ENCODE data around the gene HTD2.

The HTD2 gene

DNA sequence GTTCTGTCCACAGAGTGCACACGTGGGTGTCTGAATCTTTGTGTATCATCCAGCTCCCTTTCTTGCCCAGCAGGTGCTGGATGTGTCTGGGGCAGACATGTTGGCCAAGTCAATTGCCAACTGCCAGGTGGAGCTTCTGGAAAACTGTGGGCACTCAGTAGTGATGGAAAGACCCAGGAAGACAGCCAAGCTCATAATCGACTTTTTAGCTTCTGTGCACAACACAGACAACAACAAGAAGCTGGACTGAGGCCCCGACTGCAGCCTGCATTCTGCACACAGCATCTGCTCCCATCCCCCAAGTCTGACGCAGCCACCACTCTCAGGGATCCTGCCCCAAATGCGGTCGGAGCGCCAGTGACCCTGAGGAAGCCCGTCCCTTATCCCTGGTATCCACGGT, 12.8 kb upstream of the HTD2 start:
- DNase-seq, result no peak

DNA sequence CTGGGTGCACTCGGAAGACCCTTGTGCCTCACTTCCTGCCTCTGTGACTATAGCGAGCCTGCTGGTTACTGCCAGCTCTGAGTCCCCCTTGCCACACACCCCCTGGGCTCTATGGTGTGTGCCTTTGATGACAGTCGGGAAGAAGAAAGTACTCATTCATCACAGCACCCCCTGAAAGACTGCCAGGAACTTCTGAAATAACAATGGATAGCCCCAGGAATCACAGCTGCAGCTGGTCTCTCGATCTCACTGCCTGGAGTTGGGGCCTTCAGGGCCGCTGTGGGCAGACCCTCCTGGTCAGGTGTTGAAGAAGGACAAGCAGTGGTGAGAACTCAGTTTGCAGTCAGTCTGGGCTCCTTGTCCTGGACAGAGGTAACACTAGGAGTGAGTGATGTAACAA, 10.1 kb upstream of the HTD2 start:
- DNase-seq, result no peak

DNA sequence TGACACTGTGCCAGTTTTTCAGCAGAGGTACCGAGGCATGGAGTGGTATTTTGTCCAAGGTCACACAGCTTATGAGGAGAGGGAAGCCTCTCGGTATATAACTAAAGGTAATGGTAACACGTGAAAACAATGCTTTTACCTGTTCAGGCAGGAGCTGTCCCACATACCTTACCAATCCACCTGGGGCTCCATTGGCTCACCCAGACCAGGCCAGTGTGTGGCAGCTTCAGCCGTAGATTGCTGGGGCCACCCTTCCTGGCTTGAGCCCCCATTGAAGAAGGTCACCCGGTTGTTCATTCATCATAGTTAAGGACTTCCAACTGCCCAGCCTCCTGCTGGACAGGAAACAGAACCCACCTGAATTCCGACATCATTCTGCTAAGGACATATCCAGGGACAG, 9.5 kb upstream of the HTD2 start:
- no peak for DNase-seq

DNA sequence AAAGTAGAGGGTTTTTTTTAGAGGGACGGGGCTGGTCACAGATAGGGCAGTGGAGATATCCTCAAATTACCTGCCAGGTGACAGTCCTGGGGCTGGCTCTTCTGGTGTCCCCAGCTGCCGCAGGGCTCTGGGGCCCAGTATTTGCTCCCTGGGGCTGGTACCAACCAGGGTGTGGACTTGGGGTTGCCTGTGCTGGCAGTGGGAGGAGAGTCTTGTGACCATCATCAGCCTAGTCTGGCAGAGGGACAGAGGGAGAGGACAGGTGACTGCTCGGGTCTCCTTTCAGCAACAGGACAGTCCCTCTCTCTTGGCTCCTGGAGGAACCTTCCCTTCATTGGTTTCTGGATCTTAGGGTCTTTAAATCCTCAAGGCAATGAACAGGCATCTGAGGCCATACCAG, 8.1 kb upstream of the HTD2 start:
- DNase-seq, result no peak

DNA sequence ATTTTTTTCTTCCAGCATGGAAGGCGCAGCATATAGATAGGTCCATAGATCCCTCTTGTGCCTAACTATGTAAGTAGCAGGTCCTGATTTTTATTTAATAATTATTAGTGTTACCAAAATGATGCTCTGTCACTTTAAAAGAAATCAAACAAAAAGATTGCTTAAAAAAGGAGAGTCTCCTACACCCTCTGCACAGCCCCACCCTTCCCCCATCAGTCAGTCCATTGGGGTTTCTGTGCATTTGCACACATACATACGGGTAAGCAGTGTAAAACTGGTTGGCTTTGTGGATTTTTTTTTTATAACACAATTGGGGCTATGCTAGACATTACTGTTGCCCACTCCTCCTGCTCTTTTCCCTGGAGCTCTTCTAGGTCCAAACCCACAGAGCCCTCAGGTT, 7.2 kb upstream of the HTD2 start:
- DNase-seq, result no peak

DNA sequence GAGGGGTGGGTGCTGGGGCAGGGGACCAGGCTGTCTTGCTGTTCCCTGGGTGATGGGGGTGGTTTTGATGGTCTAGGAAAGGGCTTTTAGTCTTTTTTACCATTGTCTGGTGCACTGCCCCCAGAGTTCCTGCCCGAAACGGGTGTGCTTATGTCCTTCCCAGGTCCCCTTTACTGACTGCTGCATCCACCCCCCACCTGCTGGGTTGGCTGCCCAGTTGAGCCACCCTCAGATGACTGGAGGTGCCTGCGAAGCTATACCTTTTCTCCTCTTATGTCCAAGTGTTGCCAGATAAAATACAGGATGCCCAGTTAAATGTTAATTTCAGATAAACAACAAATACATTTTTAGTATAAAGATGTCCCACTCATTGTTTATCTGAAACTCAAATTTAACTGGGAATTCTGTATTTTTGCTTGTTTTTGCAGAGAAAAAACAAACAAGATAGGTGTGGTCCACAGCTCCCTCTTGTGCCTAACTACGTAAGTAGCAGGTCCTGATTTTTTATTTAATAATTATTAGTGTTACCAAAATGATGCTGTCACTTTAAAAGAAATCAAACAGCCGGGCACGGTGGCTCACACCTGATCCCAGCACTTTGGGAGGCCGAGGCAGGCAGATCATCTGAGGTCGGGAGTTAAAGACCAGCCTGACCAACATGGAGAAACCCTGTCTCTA, 6.3 kb upstream of the HTD2 start:
- peak; percentile 76 for DNase-seq

DNA sequence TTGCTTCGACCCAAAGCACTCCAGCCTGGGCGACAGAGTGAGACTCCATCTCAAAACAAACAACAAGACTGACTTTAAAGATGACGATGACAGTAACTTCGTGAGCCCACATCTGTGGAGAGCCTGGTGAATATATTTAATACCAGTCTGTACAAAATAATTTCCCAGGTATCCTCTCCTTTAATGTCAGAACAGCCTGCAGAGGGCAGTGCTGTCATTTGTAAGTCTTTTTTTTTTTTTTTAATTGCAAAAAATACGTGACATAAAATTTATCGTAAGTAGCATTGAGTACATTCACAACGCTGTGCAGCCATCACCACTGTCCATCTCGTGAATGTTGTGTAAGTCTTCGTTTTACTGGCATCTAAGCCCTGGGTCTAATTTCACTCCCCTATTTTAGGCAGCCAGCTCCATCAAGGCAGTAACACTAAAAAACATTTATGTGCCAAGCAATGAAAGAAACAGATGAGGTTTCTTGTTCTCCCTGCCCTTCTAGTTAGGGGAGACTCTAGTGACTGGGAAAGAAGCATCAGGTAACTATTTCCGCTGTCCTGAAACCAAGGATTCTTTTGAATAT, 1.4 kb downstream of the HTD2 start:
- peak; percentile 59 for DNase-seq

DNA sequence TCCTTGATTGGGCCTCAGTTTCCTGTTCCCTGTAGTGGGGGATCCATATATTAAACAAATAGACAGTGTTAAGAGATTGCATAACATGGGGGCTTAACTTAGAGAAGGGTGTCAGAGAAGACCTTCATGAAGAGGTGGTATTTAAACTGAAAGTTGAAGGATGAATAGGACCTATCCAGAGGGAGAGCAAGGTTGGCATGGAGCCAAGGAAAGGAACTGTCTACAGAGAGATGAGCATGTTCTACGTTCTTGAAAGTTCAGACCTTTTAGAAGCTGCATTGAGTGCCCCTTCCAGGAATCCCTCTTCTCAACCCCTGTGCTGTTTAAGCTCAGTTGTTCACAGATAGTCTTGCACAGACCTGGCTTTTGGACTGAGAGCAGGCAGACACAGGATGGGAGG, 2.4 kb downstream of the HTD2 start:
- DNase-seq, result no peak

DNA sequence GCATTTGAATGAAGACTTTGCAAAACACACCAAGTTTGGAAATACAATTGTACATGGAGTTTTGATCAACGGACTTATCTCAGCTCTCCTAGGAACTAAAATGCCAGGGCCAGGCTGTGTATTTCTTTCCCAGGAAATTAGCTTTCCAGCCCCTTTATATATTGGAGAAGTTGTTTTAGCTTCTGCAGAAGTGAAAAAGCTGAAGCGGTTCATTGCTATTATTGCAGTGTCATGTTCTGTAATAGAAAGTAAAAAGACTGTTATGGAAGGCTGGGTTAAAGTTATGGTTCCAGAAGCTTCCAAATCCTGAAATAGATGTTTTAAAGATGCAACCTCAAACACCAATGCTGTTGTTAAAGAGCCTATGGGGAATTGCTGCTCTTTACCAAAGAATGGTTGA, 11.5 kb downstream of the HTD2 start:
- no peak for DNase-seq

DNA sequence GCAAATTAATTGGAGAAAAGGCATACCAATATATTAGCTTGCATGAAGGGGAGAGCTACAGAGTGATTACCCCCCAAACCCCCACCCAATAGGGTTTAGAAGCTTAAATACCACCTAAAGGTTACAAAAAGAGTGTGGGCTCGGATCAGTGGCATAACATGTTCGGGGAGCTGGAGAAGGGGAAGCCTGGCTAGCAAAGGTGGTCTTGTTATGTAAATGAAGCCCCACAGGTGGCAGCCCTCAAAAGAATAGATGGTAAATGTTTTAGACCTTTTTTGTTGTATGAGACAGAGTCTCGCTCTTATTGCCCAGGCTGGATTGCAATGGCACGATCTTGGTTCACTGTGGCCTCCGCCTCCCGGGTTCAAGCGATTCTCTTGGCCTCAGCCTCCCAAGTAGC, 15.5 kb downstream of the HTD2 start:
- no peak for DNase-seq

DNA sequence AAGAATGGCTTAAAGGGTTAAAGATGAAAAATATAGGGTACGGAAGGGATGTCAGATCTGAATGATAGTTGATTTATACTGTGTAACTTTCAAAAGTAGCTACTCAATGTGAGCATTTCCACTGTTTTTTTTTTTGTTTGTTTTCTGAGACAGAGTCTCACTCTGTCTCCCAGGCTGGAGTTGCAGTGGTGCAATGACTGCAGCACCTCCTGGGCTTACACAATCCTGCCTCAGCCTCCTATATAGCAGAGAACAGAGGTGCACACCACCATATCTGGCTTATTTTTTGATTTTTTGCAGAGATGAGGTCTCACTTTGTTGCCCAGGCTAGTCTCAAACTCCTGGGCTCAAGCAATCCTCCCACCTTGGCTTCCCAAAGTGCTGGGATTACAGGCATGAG, 16.5 kb downstream of the HTD2 start:
- no peak for DNase-seq

DNA sequence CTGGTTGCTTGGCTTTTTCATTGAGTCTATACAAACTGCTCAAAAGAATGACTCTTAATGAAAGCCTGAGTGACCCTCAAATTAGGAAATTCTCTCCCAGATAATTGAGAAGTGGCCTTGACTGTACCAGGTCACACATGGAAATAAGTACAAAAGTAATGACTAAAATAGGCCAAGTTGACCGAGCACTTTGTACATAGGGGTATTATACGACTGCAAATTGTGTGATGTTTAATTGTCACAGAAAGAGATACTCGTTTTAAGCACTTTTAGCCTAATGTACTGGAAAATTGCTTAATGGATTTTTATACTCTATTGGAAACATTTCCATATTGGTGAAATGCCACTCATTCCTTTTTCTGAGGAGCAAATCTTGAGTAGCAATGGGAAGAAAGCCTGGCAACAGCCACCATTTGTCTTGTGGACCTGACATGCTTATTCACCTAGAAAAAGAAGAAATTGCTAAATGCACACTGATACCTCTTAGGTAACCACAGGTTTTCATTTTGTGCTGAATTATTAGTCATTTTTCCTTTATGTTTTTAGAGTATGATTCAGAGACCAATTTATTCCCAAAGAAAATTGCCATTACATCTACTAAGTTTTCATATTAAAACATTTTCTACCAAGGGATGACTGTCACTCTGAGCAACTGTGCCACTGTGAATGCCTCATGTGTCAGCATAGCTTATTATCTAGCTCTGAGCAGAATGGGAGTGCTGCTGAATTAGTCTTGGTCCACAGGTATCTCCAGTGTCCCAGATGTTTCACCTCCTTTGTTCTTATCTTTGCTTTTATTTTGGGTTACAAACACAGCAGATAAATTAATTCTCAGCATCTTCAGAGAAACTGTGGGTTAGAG, 17.4 kb downstream of the HTD2 start:
- no peak for DNase-seq

DNA sequence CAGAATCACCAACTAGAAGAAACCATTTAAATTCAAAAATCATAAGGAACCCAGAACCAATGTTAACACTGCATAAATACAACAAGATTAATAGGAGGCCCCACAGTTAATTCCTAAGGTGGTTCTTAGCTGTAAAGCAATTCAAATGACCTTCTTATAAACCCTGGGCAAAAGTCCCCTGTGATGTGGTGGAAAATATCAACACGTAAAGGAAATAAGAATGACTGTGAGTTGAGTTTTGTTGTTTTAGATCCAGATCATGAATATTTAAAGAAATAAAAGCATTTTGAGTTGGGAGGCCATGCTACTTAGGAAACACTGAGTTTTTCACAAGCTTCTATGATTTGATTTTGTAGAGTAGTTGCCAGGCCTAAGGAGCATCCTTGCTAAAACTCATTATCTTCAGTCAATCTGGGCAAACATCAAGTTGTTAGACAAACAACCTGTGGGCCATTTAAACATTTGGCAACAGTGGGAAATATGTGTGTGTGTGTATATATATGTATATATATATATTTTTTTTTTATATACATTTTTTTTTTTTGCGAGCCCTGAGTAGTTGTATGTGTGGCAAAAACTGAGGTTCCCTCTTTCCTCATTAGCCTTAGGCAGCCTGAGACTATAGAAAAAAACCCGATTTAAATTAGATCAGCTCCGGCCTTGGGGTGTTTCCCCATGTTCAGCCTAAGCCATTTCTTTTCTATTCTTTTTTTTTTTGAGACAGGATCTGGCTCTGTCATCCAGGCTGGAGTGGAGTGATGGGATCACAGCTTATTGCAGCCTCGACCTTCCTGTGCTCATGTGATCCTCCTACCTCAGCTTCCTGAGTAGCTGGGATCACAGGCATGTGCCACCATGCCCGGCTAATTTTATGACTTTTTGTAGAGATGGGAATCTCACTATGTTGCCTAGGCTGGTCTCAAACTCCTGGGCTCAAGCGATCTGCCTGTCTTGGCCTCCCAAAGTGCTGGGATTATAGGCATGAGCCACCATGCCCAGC, 18.4 kb downstream of the HTD2 start:
- no peak for DNase-seq

DNA sequence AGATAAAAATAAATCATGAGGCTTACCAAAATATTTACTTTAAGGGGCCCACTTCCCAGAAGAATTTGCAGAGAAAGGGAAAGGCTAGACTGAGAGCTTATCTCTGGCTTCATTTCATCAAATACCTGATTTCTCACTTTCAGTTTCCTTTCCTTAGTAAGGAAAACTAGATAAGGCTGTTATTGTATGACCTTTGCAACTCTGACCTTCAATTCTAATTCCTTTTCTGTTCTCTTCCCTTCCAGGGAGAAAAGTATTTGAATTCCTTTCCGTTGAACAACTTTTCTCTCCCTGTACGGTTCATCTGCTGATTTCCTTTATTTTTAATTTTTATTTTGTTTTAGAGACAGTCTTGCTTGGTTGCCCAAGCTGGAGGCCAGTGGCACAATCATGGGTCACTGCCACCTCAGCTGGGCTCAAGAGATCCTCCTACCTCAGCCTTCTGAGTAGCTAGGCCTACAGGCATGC, 19.2 kb downstream of the HTD2 start:
- DNase-seq, result no peak

DNA sequence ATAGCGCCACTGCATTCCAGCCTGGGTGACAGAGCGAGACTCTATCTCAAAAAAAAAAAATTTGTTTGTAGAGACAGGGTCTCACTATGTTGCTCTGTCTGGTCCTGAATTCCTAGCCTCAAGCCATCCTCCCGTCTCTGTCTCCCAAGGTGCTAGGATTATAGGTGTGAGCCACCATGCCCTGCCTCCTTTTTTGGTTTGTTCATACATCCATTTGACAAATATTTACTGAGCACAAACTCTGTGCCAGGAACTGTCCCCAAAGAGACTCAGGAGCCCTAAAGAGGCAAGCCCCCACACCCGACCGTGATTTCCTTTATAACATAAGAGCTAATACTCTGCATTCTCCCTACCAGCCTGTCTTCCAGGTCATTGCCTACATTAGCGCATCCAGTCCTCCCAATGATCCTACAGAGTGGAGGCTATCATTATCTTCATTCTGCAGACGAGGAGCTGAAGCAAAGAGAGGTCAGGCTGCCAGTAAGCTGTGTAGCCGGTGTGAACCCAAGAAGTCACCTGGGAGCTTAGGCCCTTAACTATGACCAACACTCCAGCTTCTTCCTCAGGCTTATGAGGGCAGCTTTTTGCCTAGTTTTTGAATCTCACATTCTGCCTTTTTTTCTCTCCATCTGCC, 20.1 kb downstream of the HTD2 start:
- DNase-seq, result peak; percentile 61

DNA sequence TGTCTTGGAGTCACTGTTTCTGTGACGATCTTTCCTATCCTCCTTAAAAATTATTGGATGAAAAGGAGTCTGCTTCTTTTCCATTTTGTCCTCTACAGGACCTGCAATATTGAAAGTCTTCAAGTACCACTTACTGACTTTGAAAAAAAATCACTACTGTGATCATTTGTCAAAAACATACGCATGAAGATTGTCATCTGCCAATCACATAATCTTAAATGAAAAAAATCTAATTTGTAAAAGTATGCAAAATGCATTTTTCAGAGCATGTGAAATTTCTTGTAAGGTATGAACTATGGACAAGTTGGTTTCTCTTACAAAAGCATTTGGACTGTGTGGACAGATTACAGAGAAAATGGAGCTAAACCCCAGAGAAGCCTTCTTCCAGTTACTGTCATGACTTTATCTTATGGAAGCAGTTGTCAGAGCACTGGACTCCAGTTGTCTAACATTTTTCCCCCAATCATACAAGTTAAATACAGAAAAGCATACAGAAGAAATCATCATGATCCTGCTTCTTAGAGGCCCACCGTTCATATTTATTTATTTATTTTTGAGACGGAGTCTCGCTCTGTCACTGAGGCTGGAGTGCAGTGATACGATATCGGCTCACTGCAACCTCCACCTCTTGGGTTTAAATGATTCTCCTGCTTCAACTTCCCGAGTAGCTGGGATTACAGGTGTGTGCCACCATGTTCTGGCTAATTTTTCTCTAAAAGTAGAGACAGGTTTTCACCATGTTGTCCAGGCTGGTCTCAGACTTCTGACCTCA, 23.0 kb downstream of the HTD2 start:
- DNase-seq, result no peak

DNA sequence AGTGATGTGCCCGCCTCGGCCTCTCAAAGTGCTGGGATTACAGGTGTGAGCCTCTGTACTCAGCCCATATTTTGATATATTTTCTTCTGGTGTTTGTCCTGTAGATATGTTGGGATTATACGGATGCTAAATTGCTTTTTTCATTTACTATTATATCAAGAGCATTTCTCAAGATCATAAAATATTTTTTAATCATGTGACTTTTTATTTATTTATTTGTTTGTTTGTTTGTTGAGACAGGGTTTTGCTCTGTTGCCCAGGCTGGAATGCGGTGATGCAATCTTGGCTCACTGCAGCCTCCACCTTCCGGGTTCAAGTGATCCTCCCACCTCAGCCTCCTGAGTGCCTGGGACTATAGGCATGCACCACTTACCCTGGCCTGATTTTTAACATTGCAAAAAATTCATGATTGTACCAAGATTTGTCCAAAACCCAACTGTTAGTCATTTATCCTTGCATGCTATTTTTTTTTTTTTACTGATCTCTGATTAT, 23.6 kb downstream of the HTD2 start:
- DNase-seq, result no peak

DNA sequence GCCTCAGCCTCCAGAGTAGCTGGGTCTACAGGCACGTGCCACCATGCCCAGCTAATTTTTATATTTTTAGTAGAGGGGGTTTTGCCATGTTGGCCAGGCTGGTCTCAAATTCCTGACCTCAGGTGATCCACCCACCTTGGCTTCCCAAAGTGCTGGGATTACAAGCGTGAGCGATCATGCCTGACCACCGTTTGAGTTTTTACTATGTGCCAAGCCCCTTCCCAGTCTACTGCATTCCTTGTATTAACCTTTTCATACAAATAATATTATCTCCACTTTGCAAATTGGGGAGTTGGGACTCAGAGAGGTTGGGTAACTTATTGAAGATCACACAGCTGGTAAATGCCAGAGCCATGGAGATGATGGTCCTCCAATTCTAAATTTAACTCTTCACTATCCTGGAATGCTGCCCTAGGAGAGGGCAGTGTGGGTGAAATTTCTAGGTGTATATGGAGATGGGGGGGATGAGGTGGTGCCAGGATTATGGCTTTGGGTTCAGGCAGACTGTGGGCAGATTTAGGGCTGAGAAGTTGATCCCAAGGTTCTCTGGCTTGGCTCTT, 25.4 kb downstream of the HTD2 start:
- DNase-seq, result no peak

DNA sequence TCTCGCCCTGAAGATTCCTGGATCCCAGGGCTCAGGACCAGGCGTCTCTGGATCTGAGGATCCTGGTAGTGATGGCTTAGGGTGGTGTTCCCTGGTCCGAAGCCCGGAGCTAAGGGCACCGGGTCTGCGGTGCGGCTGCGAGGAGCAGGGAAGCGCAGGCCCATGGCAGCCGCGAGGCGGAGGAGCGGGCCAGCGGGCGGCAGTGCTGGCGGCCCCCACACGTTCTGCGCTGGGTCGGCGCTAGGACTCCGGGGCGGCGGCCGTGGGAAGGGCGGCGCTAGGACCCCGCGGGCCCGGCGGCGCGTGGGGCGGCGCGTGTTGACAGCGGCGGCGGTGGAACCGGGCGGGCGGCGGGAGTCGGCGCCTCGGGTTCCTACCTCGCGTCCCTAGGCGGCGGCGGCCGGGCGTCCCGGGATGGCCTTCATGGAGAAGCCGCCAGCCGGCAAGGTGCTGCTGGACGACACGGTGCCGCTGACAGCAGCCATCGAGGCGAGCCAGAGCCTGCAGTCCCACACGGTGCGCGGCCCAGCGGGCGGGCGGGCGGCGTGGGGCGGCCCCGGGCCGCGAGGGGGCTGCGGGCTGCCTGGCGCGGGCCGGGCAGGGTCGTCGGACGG, 26.4 kb downstream of the HTD2 start, which contains the start of gene PXK:
Gene PXK (plus strand): TSS at position 318 of the 614 bp plus-strand sequence. CDS start 97 bp downstream, at position 415.
- DNase-seq, result peak; percentile 93
